Retinal pigment epithelial cell (primary cell): Measurements from ENCODE around the gene ECT2L.

Experiments used
- DNase-seq: peaks from one replicate; pipeline ENCODE4 v3.0.0-alpha.2; 2010; ENCODE audit warnings: low read depth
- H3K4me3 ChIP-seq: 2 replicates; pipeline ENCODE4 v1.5.1; 2011; ENCODE audit warnings: mild to moderate bottlenecking, low read length, control low read depth, moderate library complexity
- CTCF ChIP-seq: conservative IDR thresholded peaks from 2 replicates; pipeline ENCODE4 v1.5.1; 2011; ENCODE audit warnings: low read depth, low read length, control low read depth, inconsistent platforms

The ECT2L gene

GRCh38 chr6:138907167-138907566 is 111.3 kb downstream of the ECT2L start:
- no peak overlapping the region for H3K4me3 ChIP-seq
- TF ChIP-seq CTCF, result no peak
- no peak for DNase-seq

GRCh38 chr6:138909511-138909910 is 113.6 kb downstream of the ECT2L start:
- TF ChIP-seq CTCF, result no peak
- no peak overlapping the region for H3K4me3 ChIP-seq
- DNase-seq, result no peak

- TF ChIP-seq CTCF, result no peak
- DNase-seq, result no peak
- no peak overlapping the region for H3K4me3 ChIP-seq
These were observed 114.1 kb downstream of the ECT2L start for GRCh38 chr6:138909975-138910374.

- no peak overlapping the region for H3K4me3 ChIP-seq
- no peak for TF ChIP-seq CTCF
- no peak for DNase-seq
These were observed 116.4 kb downstream of the ECT2L start for GRCh38 chr6:138912308-138912707.

GRCh38 chr6:138914701-138915100 is 118.8 kb downstream of the ECT2L start:
- TF ChIP-seq CTCF, result no peak
- no peak for DNase-seq
- no peak overlapping the region for H3K4me3 ChIP-seq

- no peak overlapping the region for H3K4me3 ChIP-seq
- no peak for TF ChIP-seq CTCF
- DNase-seq, result no peak
These were observed 125.0 kb downstream of the ECT2L start for GRCh38 chr6:138920906-138921305.

- no peak for DNase-seq
- TF ChIP-seq CTCF, result no peak
- H3K4me3 ChIP-seq, result no peak overlapping the region
These were observed 127.7 kb downstream of the ECT2L start for GRCh38 chr6:138923561-138923960.
